GM21737 (cell line): ENCODE data around the gene HNRNPUL1.

Experiments
- ATAC-seq: cut with Tn5 transposase; IDR thresholded peaks from one replicate; pipeline ENCODE4 v1.9.1; 2021; ENCODE audit warnings: mild to moderate bottlenecking, moderate library complexity; ENCODE audit not compliant: unreplicated experiment

Gene HNRNPUL1

GRCh38 chr19:41351339-41352245 is 87.4 kb downstream of the HNRNPUL1 start:
- no peak for ATAC-seq

GRCh38 chr19:41352279-41352608 is 88.1 kb downstream of the HNRNPUL1 start:
- no peak for ATAC-seq

GRCh38 chr19:41352609-41353465 is 88.7 kb downstream of the HNRNPUL1 start:
- peak; percentile 1 for ATAC-seq

- ATAC-seq: peak; percentile 44
Observed at GRCh38 chr19:41353466-41354342, 89.5 kb downstream of the HNRNPUL1 start, which contains the start of gene TGFB1. Gene TGFB1, minus strand, starts transcription at chr19:41353922. Its CDS starts 878 bp downstream, at chr19:41353044.

GRCh38 chr19:41354343-41354953 is 90.3 kb downstream of the HNRNPUL1 start:
- ATAC-seq: peak; percentile 2

- ATAC-seq: no peak
Observed at GRCh38 chr19:41355035-41355434, 90.9 kb downstream of the HNRNPUL1 start.

- no peak for ATAC-seq
Observed at GRCh38 chr19:41355802-41356201, 91.6 kb downstream of the HNRNPUL1 start.

GRCh38 chr19:41356984-41357739 is 93.0 kb downstream of the HNRNPUL1 start:
- ATAC-seq: no peak
